ENCODE results near the gene ZNRF1.

DNA sequence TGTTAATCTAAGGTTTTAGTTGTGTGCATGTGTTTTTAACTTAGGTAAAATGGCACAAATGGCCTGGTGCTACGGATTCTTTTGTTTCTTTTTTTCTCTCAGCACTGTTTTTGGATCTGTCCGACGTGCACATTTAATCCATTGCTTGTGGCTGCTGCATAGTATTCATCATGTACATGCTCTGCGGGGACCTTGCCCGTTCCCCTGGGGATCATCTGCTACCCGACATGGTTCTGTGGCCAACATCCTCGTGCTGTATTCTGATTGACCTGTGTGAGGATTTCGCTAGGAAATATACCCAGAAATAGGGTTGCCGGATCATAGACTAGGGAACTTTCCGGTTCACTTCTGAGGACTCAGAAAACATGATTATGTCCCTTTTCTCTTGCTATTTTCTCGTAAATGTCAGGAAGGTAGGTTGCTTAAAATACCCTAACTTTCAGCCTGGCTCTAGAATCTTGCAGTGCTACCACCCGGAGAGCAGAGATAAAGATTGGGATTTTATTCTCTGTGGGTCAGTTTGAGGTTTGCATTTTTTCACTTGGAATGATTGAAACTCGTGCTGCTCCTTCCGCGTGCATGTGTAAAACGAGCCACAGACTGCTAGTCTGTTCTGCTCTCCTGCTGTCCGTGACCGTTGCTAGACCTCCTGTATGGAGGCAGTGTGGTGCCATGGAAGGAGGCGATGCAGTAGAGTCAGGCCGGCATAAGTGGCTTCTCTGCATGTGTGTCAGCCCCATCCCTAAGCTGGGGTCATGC is 74.9 kb downstream of the ZNRF1 start:
- TF ChIP-seq, protein P1, sequence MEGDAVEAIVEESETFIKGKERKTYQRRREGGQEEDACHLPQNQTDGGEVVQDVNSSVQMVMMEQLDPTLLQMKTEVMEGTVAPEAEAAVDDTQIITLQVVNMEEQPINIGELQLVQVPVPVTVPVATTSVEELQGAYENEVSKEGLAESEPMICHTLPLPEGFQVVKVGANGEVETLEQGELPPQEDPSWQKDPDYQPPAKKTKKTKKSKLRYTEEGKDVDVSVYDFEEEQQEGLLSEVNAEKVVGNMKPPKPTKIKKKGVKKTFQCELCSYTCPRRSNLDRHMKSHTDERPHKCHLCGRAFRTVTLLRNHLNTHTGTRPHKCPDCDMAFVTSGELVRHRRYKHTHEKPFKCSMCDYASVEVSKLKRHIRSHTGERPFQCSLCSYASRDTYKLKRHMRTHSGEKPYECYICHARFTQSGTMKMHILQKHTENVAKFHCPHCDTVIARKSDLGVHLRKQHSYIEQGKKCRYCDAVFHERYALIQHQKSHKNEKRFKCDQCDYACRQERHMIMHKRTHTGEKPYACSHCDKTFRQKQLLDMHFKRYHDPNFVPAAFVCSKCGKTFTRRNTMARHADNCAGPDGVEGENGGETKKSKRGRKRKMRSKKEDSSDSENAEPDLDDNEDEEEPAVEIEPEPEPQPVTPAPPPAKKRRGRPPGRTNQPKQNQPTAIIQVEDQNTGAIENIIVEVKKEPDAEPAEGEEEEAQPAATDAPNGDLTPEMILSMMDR (IDR thresholded peaks at IDR 0.05) = no peak
- no peak for TF ChIP-seq POLR2A (IDR thresholded peaks at IDR 0.05)

Measured in lower leg skin (tissue), 3 donors.